Endothelial cell of hepatic sinusoid (primary cell): ENCODE data around the gene TRAPPC12.
"Not testable (repeated sequence)": the region's sequence is repeated elsewhere in the genome, so short reads cannot be mapped to it uniquely, and the experiment has no call there.

Experiments used
- in situ Hi-C: cut with HindIII; loops from 2 replicates; pipeline ENCODE4 v1.10.0; 2017; ENCODE audit warnings: low sequenced_read_pairs

TRAPPC12 gene

DNA sequence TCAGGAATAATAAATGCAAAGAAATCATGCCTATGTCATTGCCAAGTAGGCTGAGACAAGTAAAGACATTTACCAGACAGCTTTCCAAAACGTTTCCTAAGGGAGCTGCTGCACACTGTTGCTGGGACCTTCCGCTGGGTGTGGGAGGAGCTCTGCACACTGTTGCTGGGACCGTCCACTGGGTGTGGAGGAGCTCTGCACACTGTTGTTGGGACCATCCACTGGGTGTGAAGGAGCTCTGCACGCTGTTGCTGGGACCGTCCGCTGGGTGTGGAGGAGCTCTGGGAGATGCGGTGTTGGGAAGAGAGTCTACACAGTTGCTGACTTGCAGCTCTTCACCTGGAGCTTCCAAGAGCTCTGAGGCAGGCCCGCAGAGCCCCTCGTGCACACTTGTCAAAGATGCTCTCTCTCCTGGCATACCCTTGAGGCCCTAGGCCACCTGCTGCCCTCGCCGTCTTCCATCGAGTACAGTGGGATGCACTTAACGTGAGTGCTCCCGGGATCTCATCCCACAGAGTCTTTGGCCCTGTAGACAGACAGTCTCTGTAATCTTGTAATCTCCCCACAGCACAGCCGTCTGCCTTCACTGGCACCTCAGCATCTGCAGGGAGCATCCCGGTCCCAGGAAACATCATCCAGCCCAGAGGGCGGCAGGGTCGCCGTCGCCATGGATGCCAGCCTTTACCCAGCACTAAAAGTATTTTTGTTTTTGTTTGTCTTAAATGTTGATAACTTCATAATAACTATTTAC, 51.4 kb downstream of the TRAPPC12 start:
- in situ Hi-C loops, result no loop called here

DNA sequence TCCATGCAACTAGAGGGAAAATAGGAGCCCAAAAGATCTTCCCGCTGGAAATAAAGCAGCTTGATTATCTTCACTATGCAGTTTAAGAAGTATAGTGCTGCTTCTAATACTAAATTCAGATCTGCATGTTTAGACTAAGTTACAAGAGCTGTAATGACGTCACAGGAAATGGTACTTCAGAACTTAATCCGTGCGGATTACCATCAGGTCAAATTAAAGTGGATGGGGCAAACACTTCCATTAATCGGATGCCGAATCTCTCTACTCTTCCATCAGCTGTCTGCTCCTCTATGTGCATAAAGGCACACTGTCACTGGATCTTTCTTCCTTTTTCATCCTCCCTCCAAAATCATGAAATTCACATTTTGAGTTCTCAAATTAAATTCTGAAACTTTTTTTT, 52.6 kb downstream of the TRAPPC12 start:
- in situ Hi-C loops, result no loop called here

DNA sequence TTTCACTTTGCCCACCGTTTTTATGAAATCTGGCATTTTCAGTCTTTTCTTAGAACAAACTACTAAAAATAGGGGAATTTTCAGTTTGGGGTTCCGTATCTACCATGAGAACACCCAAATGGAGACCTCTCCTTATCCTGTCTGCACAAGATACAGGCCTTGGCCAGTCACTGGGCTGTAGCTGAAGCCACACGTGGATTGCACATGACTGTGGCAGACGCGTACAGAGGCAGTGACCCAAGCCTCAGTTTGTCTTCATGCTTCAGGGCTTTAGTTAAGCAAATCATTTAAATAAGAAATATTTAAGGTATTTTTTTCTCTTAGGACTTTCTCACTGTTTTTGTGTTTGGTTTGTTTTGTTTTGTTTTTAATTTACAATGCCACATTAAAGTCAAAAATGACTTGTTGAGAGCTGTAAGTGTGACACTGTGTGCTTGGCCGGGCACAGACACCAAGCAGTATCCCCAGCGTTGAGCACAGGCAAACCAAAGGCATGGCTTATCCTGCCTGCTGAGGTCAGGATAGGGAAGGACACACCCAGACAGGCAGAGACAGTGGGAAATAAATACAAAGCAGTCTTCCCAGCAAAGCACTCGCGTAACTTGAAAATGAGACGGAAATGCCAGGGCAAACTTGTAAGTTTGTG, 53.3 kb downstream of the TRAPPC12 start:
- in situ Hi-C loops, result no loop called here

DNA sequence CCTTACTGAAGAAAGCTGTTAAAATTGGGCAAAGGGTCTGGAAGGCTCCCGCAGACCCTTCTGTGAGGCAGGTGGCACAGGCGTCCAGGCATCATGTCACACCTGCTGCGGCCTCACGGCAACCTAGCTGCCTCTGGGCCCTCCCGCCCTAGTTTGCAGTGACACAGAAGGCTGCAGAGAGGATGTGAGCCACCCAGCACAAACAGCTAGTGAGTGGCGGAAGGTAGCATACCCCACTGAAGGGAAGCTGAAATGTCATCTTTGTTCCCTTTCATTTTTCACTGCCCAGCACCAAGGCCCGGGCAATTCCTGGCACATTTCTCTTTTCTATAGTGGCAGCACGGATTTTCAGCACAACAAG, 53.8 kb downstream of the TRAPPC12 start:
- in situ Hi-C loops, result no loop called here

DNA sequence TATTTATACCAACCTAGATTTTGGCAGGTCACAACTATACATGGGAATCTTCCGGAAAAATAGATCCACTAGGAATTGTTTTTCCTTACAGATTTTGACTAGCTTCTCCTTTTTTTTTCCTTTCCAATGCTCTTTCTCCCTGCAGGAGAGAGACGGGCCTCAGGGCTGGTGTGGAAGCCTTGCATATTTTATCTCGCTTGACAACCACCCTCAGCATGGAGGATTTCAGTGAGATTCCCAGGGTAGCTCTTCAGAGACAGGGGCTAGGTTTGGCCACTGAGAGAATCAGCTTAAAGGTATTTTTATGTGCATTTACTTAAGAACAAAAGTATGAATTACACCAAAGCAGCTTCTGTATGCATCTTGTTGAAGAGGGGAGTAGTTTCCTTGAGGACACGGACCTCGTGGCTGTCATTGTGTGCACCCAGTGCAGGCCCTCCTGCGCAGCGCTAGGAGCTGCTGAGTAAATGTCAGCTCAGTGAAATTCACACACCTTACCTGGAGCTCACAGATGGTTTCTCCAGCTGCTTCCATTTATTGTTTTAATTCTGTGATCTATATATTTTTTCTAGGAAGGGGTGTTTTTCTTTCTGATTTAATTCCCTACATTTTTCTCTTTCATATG, 54.4 kb downstream of the TRAPPC12 start:
- in situ Hi-C loops, result no loop called here

DNA sequence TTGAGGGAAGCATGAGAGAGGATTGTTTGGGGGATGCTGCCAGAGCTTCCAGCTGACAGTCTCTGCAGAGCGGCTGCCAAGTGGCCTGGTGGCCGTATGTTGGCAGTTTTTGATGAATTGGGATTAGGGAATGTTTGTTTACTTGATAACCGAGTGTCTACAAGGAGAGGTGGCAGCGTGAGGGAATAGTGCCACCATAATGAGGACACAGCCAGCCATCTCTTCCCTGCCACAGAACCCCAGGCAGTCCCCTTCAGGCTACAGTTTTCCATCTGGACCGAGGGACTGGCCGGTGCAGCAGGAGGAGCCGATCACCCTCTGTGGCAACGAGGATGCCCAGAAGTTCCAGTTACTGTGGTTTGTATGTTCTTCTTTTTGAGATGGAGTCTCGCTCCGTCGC, 55.2 kb downstream of the TRAPPC12 start:
- in situ Hi-C loops, result no loop called here

DNA sequence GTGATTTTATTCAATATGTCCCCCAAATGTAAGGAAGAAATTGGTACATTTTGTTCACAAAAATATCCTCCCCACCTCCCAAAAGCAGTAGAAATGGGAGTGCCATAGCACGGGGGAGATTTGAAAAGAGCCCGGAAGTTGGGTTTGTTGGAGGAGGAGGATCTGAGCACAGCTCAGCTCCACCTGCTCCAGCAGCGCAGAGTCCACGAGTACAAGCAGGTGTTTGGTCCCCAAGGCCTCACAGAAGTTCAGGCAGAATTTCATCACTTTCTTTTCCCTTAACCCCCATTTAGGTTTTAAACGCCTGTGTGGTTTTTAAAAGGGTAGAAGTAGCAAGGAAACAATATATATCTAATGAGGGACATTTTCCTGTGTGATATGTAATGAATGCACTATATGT, 56.0 kb downstream of the TRAPPC12 start:
- in situ Hi-C loops, result no loop called here

DNA sequence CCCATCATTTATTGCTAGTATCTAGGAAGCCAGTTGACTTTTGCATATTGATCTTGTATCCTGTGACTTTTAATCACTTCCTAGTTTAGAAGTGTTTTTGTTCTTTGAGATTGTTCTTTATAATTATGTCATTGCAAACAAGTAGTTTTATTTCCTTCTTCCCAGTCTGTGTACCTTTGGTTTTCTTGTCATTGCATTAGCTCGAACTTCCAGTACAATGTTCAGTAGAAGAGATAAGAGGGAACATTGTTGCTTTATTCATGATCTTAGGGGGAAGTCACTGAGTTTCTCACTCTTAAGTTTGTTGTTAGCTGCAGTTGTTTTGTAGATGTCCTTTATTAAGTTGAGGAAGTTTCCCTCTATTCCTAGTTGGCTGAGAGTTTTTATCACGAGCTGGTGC, 61.0 kb downstream of the TRAPPC12 start:
- in situ Hi-C loops, result no loop called here

DNA sequence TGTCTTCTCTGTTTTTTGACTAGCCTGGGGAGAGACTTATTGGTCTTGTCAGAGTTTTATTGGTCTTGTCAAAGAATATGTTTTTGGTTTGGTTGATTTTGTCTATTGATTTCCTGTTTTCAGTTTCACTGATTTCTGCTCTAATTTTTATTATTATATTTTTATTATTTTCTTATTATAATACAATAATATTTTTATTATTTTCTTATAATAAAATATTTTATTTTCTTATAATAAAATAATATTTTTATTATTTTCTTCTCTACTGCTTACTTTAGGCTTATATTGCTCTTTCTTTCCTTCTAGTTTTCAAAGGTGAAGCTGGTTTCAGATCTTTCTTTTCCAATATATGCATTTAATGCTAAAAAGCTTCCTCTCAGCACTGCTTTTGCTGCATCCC, 62.0 kb downstream of the TRAPPC12 start:
- in situ Hi-C loops, result no loop called here

DNA sequence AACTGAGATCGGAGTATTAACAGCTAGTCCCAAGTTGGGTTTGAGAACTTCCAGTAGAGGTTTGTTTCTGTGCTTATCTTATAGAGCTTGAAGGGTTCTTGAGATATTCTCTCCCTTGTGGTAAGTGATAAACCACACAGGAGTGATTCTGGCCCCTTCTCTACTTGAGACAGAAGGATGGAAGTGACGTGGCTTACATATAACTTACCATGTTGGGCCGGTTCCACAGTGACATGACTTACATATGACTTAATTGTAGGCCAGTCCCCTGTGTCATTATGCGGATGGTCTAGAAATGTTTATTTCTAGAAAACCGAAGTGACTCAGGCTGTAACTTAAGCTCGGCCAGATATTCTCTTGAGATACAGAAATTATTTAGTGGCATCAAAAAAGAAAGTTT, 62.7 kb downstream of the TRAPPC12 start:
- in situ Hi-C loops, result no loop called here

DNA sequence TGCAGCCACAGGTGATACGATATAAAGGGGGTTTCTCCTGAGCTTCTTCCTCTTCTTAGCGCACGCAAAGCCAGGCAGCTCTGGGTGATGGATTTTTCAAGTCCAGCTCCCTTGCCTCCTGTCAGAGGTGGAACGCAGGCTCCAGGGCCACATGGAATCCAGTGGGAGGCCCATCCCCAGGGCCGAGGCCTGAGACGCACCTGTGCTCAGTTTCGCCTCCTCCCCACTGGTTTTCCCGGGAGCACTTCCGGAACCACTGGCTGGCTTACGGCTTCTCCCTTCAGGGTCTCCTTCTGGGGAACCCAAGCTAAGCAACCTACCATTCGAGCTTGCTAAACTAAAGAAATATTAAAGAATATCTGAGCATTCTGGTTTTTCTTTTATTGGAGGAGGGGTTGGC, 63.6 kb downstream of the TRAPPC12 start:
- in situ Hi-C loops, result no loop called here

DNA sequence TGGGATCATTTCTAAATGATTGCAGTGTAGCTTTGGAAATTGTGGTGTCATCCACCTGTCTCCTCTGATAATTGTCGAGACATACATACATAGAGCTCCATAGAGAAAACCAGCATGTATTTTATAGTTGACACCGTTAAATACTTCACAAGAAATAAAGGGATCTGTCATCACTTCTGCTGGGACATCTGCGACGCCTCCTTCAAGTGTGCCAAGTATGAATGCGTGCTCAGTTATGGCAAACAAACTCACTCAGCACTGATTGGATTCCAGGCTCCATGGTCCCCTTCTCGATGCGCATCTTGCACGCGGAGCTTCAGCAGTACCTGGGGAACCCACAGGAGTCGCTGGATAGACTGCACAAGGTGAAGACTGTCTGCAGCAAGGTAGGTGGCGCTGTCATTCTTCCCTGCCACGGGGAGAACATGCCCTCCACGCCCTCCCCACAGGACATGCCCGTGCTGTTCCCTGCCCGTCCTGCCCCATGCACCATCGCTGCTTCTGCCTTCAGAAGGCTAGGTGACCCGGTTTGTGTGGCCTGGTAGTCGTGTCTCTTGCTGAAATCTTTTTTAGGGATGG, 64.1 kb downstream of the TRAPPC12 start:
- in situ Hi-C loops, result no loop called here

DNA sequence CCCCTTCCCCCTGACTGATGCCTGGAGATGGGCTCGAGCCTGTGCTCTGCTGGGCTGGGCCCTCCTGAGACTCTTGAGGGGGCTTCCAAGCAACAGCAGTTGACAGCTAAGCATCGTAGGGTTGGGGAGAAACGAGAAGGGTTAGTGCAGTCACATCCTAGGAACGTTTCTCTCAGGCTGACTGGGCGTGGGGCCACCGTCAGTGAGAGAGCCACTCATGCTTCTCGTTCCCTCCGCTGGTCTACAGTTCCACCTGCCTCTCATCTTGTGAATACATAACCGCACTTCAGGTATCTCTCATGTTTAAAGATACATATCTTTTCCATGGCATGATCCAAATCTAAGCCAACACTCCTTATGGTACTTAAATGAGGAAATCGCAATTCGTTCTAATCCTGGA, 66.4 kb downstream of the TRAPPC12 start:
- in situ Hi-C loops, result no loop called here

DNA sequence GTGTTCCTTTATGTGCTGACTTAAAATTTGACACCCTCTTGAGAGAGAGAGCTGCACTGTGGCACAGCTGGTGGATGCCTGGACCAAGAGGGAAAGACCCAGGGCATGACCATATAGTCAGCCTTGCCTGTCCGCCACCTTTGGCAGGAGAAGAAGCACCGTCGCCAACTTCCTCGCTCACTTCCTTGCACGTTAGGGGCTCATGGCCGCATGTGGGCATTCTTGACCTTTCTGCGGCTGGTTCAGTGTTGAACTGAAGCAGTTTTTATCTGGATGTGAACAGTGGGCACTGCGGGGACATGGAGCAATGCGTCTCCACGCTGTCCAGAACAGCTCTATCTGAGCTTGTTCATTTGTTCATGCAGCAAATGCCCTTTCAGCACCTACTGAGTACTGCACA, 66.9 kb downstream of the TRAPPC12 start:
- in situ Hi-C loops, result no loop called here

DNA sequence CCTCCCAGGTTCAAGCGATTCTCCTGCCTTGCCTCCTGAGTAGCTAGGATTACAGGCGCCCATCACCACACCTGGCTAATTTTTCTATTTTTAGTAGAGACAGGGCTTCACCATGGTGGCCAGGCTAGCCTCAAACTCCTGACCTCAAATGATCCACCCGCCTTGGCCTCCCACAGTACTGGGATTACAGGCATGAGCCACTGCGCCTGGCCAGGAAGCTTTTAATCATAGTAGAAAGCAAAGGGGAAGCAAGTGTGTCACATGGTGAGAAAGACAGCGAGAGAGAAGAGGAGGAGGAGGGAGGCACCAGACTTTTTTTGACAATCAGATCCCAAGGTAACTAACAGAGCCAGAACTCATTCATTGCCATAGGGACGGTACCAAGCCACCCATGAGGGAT, 67.7 kb downstream of the TRAPPC12 start:
- in situ Hi-C loops, result not testable (repeated sequence)

DNA sequence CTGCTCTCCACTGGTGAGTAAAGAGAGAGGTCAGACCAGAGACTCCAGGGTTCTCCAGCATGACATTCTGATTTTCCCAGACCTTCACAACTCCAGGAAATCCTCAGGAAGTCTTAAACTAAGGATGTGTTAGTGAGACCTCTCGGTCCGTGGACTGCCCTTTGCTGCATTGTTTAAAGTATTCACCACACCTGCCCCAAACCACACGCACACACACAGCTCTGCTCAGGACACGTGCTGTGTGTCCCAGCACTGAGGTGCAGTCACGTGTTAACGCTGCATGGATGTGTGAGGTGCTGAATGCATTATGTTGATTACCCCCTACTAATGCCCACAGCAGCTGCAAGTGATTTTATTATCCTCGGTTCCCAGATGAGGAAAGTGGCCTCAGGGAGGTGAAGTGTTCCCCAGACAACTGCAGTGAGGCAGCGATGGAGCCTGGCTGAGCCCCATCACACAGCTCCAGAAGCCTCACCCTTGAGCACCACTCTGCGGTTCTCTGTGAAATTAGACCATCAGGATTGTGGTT, 68.4 kb downstream of the TRAPPC12 start:
- in situ Hi-C loops, result no loop called here

DNA sequence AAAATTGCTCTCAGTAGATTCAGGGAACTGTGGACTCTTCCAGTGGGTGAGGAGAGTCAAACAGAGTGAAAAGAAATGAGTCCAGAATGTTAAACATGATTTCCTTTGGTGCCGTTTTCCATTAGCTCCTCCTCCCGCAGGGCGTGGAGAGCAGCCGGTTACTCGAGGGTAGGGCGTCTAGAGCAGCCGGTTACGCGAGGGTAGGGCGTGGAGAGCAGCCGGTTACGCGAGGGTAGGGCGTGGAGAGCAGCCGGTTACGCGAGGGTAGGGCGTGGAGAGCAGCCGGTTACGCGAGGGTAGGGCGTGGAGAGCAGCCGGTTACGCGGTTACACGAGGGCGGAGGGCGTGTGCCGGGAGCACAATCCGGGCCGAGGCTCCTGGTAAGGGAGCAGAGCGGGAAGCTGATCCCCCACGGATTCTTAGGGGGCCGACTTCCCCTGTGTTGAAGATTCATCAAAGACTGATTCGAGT, 69.0 kb downstream of the TRAPPC12 start:
- in situ Hi-C loops, result not testable (repeated sequence)

DNA sequence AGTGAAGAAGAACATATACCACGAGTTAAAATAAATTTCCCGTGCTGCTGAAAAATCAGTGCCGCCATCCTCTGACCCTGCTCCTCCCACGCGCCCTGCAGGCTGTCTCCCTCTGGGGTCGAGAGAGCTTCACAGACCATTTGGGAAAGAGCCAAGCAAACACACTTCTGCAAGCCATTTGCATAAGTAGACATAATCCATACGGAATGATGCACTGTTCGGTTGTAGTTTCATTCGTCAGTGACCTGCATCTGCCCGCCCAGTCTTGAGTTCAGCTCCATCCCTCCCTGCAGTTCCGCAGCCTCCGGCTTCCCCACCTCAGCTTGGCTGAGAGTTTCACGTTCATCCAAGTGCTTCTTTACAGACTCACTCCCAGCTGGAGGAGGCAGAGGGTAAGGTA, 69.6 kb downstream of the TRAPPC12 start:
- in situ Hi-C loops, result no loop called here

DNA sequence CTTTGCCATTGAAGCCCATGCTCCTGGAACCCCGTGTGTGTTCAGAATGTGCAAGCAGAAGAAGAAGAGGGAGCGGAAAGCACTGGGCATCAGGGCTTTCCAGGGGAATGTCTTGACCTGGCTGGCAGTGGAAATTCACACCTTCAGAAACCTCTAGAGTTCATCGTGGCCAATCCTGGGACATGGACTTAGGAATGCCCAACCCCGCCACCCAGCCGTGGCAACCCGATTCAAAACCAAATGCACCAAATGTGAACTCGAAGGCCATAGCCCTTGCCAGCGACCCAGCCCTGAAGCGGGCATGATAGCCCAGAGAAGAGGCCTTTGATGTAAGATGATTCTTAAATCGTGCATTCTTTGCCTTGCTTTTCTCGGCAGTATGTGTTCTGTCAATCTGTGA, 70.4 kb downstream of the TRAPPC12 start:
- in situ Hi-C loops, result no loop called here

DNA sequence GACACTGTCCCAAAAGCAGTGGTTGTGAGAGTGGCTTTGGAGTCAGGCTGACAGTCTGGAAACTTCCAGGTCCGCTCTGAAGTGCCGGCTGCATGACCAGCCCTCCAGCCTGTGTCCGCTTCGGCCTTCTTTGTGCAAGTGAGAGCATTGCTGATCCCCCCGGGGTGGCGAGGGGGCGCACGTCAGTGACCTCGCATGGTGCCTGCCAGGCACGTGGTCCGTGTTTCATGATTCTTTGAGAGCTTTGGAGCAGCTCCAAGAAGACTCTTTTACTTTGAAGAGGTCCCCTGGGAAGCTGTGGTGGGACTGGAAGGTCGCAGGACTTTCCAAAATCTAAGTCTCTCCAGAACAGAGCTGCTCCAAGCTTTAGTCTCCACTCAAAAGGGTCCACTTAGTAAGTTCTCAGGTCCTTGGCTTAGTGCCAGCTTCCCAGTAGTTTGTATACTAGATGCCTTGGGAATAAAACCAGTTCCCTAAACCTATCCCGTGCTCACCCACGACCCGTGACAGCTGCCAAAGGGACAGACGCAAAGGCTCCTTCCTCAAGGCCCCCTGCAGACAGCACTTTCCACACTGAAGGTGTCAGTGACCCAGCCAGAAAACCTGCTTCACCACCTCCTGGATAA, 71.0 kb downstream of the TRAPPC12 start:
- in situ Hi-C loops, result no loop called here

DNA sequence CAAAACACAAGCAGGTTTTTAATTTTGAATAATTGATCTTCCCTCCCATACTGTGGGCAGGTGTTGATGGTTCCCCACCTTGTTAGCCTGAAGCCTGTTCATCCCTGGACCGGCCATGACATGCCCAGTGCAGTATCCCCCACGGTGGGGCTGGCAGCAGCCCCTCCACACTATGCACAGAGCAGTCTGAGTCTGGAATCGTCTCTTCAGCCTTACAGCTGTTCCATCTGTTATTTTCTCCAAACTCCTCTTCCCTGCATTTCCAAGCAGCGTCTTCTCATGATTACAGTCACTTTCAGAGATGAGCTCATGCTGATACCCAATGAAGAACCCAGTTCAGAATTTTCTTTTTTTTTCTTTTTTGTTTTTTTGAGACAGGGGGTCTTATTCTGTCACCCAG, 71.7 kb downstream of the TRAPPC12 start:
- in situ Hi-C loops, result no loop called here
